GM21528 (cell line): ENCODE measurements around the gene PLEKHM1.
"Not testable (repeated sequence)": the region's sequence is repeated elsewhere in the genome, so short reads cannot be mapped to it uniquely, and the experiment has no call there.

ENCODE experiments used
- ATAC-seq: cut with Tn5 transposase; IDR thresholded peaks from one replicate; pipeline ENCODE4 v1.9.1; 2021; ENCODE audit warnings: mild to moderate bottlenecking, moderate library complexity; ENCODE audit not compliant: unreplicated experiment, low FRiP score

The PLEKHM1 gene

GRCh38 chr17:45468293-45469203 lies 22.0 kb downstream of the PLEKHM1 start:
- not testable (repeated sequence) for ATAC-seq

GRCh38 chr17:45461524-45462327 lies 28.8 kb downstream of the PLEKHM1 start:
- peak; percentile 57 for ATAC-seq

- not testable (repeated sequence) for ATAC-seq
Observed at GRCh38 chr17:45460422-45460821, 30.1 kb downstream of the PLEKHM1 start.

- not testable (repeated sequence) for ATAC-seq
Observed at GRCh38 chr17:45454341-45454740, 36.2 kb downstream of the PLEKHM1 start.

GRCh38 chr17:45453731-45454130 lies 36.8 kb downstream of the PLEKHM1 start:
- ATAC-seq: not testable (repeated sequence)

- not testable (repeated sequence) for ATAC-seq
Observed at GRCh38 chr17:45453225-45453534, 37.3 kb downstream of the PLEKHM1 start.

GRCh38 chr17:45452329-45453224 lies 37.9 kb downstream of the PLEKHM1 start:
- ATAC-seq: not testable (repeated sequence)

- not testable (repeated sequence) for ATAC-seq
Observed at GRCh38 chr17:45451660-45452059, 38.9 kb downstream of the PLEKHM1 start.

GRCh38 chr17:45451131-45451530 lies 39.4 kb downstream of the PLEKHM1 start:
- ATAC-seq: no peak

- not testable (repeated sequence) for ATAC-seq
Observed at GRCh38 chr17:45449708-45450329, 40.7 kb downstream of the PLEKHM1 start.

GRCh38 chr17:45449260-45449659 lies 41.3 kb downstream of the PLEKHM1 start:
- not testable (repeated sequence) for ATAC-seq

- not testable (repeated sequence) for ATAC-seq
Observed at GRCh38 chr17:45448483-45448882, 42.0 kb downstream of the PLEKHM1 start.

GRCh38 chr17:45448066-45448465 lies 42.5 kb downstream of the PLEKHM1 start:
- not testable (repeated sequence) for ATAC-seq

GRCh38 chr17:45447650-45448049 lies 42.9 kb downstream of the PLEKHM1 start:
- ATAC-seq: not testable (repeated sequence)

- ATAC-seq: not testable (repeated sequence)
Observed at GRCh38 chr17:45446872-45447625, 43.5 kb downstream of the PLEKHM1 start.

GRCh38 chr17:45445901-45446743 lies 44.4 kb downstream of the PLEKHM1 start:
- not testable (repeated sequence) for ATAC-seq

- not testable (repeated sequence) for ATAC-seq
Observed at GRCh38 chr17:45444856-45445820, 45.4 kb downstream of the PLEKHM1 start.
